ENCODE results near the gene FAM3D. TPM values are rescaled to one million over a fixed set of nuclear protein-coding genes. Genes with fewer than 3 reads are reported as not detected.

The FAM3D gene
- total and polyA plus RNA-seq, 9 of the 15 experiments (the other 6 are each of a cell fraction or from before 2014, with no cell fraction given) = not detected

GRCh38 chr3:58661836-58662420 is 4.6 kb downstream of the FAM3D start (continued):
- TF ChIP-seq BRF2 (IDR thresholded peaks at IDR 0.05; ENCODE audit: borderline replicate concordance, insufficient read depth, insufficient read length) (no peak), ZNF75A (CRISPR knock-in tag; IDR thresholded peaks at IDR 0.05) (no peak), PML (IDR thresholded peaks at IDR 0.05; ENCODE audit: low read length) (no peak), SRSF3 (IDR thresholded peaks at IDR 0.05; ENCODE audit: insufficient read depth, low read length) (no peak), GTF2E2 (tag; IDR thresholded peaks at IDR 0.05) (no peak), KLF1 (tag; IDR thresholded peaks at IDR 0.05) (no peak), RBM22 (IDR thresholded peaks at IDR 0.05; ENCODE audit: low read depth, low read length, poor library complexity, severe bottlenecking) (no peak), NR0B1 (IDR thresholded peaks at IDR 0.05; ENCODE audit: partially characterized antibody) (no peak), E4F1 (CRISPR knock-in tag; IDR thresholded peaks at IDR 0.05; ENCODE audit: borderline replicate concordance) (no peak), KDM5B (IDR thresholded peaks at IDR 0.05; ENCODE audit: insufficient replicate concordance, low read depth, low read length) (no peak), ZNF584 (CRISPR knock-in tag; IDR thresholded peaks at IDR 0.05; ENCODE audit: low read depth) (no peak)

Measured in K562 (cell line).